ENCODE data around the gene FAM228B. TPM values are rescaled to one million over a fixed set of nuclear protein-coding genes. Genes with fewer than 3 reads are reported as not detected.

The FAM228B gene
- total RNA-seq, 1 donor from 2014 or later: 9.7 TPM

DNA sequence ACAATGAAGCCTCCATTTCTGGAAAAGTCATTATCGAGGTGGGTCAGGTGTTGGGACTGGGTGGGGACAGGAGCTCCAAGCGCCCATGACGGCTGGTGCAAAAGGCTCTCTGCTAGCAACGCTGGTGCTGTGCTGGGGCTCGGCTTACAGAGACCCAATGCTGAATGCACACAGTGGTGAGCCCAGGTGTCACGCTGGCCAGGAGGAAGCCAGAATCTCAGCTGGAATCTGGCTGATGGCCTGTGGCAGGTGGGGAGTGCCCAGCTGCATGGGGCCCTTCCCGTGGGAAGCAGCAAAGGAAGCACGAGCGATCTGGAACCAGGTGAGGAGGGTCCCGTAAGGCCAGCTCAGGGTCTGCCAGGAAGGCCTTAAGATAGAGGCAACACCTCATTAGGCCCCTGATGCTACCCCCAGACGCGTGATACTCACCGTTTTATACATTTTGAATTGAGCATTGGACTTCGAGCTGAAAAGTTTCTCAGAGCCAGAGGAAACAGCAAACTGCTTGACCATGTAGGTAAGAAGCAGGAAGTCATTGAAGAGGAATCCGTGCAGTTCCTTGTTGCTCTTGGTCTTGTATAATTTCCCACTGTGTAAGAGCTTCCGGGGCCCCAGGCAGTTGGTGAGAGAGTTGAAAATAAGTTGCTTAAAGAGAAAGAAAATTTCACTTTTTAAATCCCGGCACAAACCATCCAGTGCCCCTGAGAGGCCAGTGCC lies 86.3 kb downstream of the FAM228B start:
- DNase-seq (ENCODE audit: low read depth): no peak
- H4K20me1 ChIP-seq (ENCODE audit: insufficient read depth, low read length): no peaks in the 10 kb centered on the region
- H3K79me2 ChIP-seq (ENCODE audit: insufficient read depth, low read length): no peaks in the 10 kb centered on the region
- no peak overlapping the region for H3K4me3 Mint-ChIP-seq (ENCODE audit: unreplicated experiment)
- H3K9me3 ChIP-seq (ENCODE audit: insufficient read depth, low read depth, low read length): no peaks in the 10 kb centered on the region
- no peaks in the 10 kb centered on the region for H3K4me1 Mint-ChIP-seq (ENCODE audit: low read depth, unreplicated experiment)
- H3K27ac ChIP-seq (ENCODE audit: low read depth, low read length): no peak overlapping the region
- H3K27me3 Mint-ChIP-seq (ENCODE audit: low read depth, unreplicated experiment): peaks cover 1% of the 10 kb centered on the region
- peaks cover 36% of the 10 kb centered on the region for H3K36me3 Mint-ChIP-seq (ENCODE audit: low read depth, unreplicated experiment)
- H2AFZ ChIP-seq (ENCODE audit: low read depth, low read length): no peak overlapping the region
- no peak for FAIRE-seq
- no peak for TF ChIP-seq EZH2 (IDR thresholded peaks at IDR 0.05; ENCODE audit: insufficient read depth, low read length)
- no peaks in the 10 kb centered on the region for H3K4me1 ChIP-seq (ENCODE audit: insufficient read depth, low read length)
- H3K4me2 ChIP-seq (ENCODE audit: low read length): no peak overlapping the region
- peaks cover 2% of the 10 kb centered on the region for H3K36me3 ChIP-seq (ENCODE audit: insufficient read depth, low read length)
- no peak overlapping the region for H3K27ac Mint-ChIP-seq (ENCODE audit: unreplicated experiment)
- no peak overlapping the region for H3K9ac ChIP-seq (ENCODE audit: low read length)
- no peaks in the 10 kb centered on the region for H3K9me3 Mint-ChIP-seq (ENCODE audit: unreplicated experiment)
- H3K4me3 ChIP-seq (ENCODE audit: insufficient read depth, low read depth, low read length): no peak overlapping the region
- no peaks in the 10 kb centered on the region for H3K27me3 ChIP-seq (ENCODE audit: insufficient read depth, low read length)

DNA sequence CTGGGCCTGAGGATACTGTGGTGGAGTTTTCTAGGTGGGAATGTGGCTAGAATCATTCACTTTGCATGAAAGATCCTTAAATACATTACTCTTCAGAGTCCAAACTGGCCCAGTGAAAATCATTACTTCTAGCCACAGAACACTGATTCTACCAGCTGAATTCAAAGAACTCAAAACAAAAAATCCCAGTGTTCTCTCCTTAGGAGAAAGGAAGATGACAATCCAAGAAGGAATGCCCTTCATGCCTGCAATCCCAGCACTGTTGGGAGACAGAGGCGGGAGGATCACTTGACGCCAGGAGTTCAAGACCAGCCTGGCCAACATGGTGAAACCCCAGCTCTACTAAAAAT lies 86.8 kb downstream of the FAM228B start:
- H4K20me1 ChIP-seq (ENCODE audit: insufficient read depth, low read length): no peaks in the 10 kb centered on the region
- Mint-ChIP-seq H3K27ac (ENCODE audit: unreplicated experiment) (no peak overlapping the region), H3K4me1 (ENCODE audit: low read depth, unreplicated experiment) (no peaks in the 10 kb centered on the region), H3K27me3 (ENCODE audit: low read depth, unreplicated experiment) (peaks cover 1% of the 10 kb centered on the region), H3K4me3 (ENCODE audit: unreplicated experiment) (no peak overlapping the region), H3K36me3 (ENCODE audit: low read depth, unreplicated experiment) (peaks cover 36% of the 10 kb centered on the region), H3K9me3 (ENCODE audit: unreplicated experiment) (no peaks in the 10 kb centered on the region)
- peaks cover 2% of the 10 kb centered on the region for H3K36me3 ChIP-seq (ENCODE audit: insufficient read depth, low read length)
- no peak overlapping the region for H3K27ac ChIP-seq (ENCODE audit: low read depth, low read length)
- TF ChIP-seq, protein P1, sequence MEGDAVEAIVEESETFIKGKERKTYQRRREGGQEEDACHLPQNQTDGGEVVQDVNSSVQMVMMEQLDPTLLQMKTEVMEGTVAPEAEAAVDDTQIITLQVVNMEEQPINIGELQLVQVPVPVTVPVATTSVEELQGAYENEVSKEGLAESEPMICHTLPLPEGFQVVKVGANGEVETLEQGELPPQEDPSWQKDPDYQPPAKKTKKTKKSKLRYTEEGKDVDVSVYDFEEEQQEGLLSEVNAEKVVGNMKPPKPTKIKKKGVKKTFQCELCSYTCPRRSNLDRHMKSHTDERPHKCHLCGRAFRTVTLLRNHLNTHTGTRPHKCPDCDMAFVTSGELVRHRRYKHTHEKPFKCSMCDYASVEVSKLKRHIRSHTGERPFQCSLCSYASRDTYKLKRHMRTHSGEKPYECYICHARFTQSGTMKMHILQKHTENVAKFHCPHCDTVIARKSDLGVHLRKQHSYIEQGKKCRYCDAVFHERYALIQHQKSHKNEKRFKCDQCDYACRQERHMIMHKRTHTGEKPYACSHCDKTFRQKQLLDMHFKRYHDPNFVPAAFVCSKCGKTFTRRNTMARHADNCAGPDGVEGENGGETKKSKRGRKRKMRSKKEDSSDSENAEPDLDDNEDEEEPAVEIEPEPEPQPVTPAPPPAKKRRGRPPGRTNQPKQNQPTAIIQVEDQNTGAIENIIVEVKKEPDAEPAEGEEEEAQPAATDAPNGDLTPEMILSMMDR (IDR thresholded peaks at IDR 0.05; ENCODE audit: insufficient read depth, low read depth, low read length): no peak
- no peak for TF ChIP-seq EZH2 (IDR thresholded peaks at IDR 0.05; ENCODE audit: insufficient read depth, low read length)
- no peaks in the 10 kb centered on the region for H3K27me3 ChIP-seq (ENCODE audit: insufficient read depth, low read length)
- no peaks in the 10 kb centered on the region for H3K4me1 ChIP-seq (ENCODE audit: insufficient read depth, low read length)
- no peaks in the 10 kb centered on the region for H3K9me3 ChIP-seq (ENCODE audit: insufficient read depth, low read depth, low read length)
- no peak overlapping the region for H3K4me2 ChIP-seq (ENCODE audit: low read length)
- FAIRE-seq (no peak), DNase-seq (ENCODE audit: low read depth) (no peak)
- H3K9ac ChIP-seq (ENCODE audit: low read length): no peak overlapping the region
- H2AFZ ChIP-seq (ENCODE audit: low read depth, low read length): no peak overlapping the region
- no peaks in the 10 kb centered on the region for H3K79me2 ChIP-seq (ENCODE audit: insufficient read depth, low read length)
- no peak overlapping the region for H3K4me3 ChIP-seq (ENCODE audit: insufficient read depth, low read depth, low read length)

- Histone ChIP-seq H3K27ac (ENCODE audit: low read depth, low read length) (no peak overlapping the region), H3K9ac (ENCODE audit: low read length) (no peak overlapping the region), H3K4me3 (ENCODE audit: insufficient read depth, low read depth, low read length) (no peak overlapping the region), H3K27me3 (ENCODE audit: insufficient read depth, low read length) (no peaks in the 10 kb centered on the region), H3K4me2 (ENCODE audit: low read length) (no peak overlapping the region), H3K36me3 (ENCODE audit: insufficient read depth, low read length) (peaks cover 2% of the 10 kb centered on the region), H3K4me1 (ENCODE audit: insufficient read depth, low read length) (no peaks in the 10 kb centered on the region), H3K79me2 (ENCODE audit: insufficient read depth, low read length) (no peaks in the 10 kb centered on the region), H4K20me1 (ENCODE audit: insufficient read depth, low read length) (no peaks in the 10 kb centered on the region), H3K9me3 (ENCODE audit: insufficient read depth, low read depth, low read length) (no peaks in the 10 kb centered on the region), H2AFZ (ENCODE audit: low read depth, low read length) (no peak overlapping the region)
- FAIRE-seq: no peak
- H3K4me1 Mint-ChIP-seq (ENCODE audit: low read depth, unreplicated experiment): no peaks in the 10 kb centered on the region
- no peaks in the 10 kb centered on the region for H3K9me3 Mint-ChIP-seq (ENCODE audit: unreplicated experiment)
- peaks cover 36% of the 10 kb centered on the region for H3K36me3 Mint-ChIP-seq (ENCODE audit: low read depth, unreplicated experiment)
- TF ChIP-seq, protein P1 (IDR thresholded peaks at IDR 0.05; ENCODE audit: insufficient read depth, low read depth, low read length): no peak
- TF ChIP-seq EZH2 (IDR thresholded peaks at IDR 0.05; ENCODE audit: insufficient read depth, low read length): no peak
- DNase-seq (ENCODE audit: low read depth): no peak
- peaks cover 1% of the 10 kb centered on the region for H3K27me3 Mint-ChIP-seq (ENCODE audit: low read depth, unreplicated experiment)
- H3K27ac Mint-ChIP-seq (ENCODE audit: unreplicated experiment): no peak overlapping the region
- no peak overlapping the region for H3K4me3 Mint-ChIP-seq (ENCODE audit: unreplicated experiment)
Measured at GRCh38 chr2:24210723-24211122, 87.5 kb downstream of the FAM228B start.
